K562 (cell line): ENCODE data around the gene PFKFB2. TPM values are rescaled to one million over a fixed set of nuclear protein-coding genes. Genes with fewer than 3 reads are reported as not detected.

Source experiments
- CBX1 ChIP-seq: sonication (generic); IDR thresholded peaks from 2 replicates; pipeline ENCODE4 v1.6.1; 2016; ENCODE audit warnings: antibody characterized with exemption, low read depth, mild to moderate bottlenecking
- FOXP1 ChIP-seq: sonication (generic); formaldehyde crosslinking; IDR thresholded peaks from 2 replicates; pipeline ENCODE4 v1.8.0; 2022; ENCODE audit warnings: mild to moderate bottlenecking, missing genetic modification reagents
- MBD2 ChIP-seq: sonication (generic); IDR thresholded peaks from 2 replicates; pipeline ENCODE4 v1.6.1; 2016; ENCODE audit warnings: low read depth, borderline replicate concordance
- MYC ChIP-seq, 2 experiments: fragments of 250-450 bp in 1 of 2; sonication (Bioruptor Pico) in 1 of 2; IDR thresholded peaks; 2 replicates each; pipeline versions ENCODE4 v1.5.1 to v1.6.1; 2012 to 2021; ENCODE audit warnings: low read depth in 2 of 2, borderline replicate concordance in 1 of 2, improper control_type of control experiment in 1 of 2, low read length in 1 of 2, mild to moderate bottlenecking in 1 of 2, moderate library complexity in 1 of 2
- NFE2L1 ChIP-seq: fragments of 450-650 bp; IDR thresholded peaks from 2 replicates; pipeline ENCODE4 v1.6.1; 2016; ENCODE audit warnings: missing genetic modification characterization, low read depth, mild to moderate bottlenecking, missing compliant biosample characterization, moderate library complexity, borderline replicate concordance
- NR2C2 ChIP-seq, 2 experiments: fragments of 200-800 bp in 1 of 2; sonication (Bioruptor generic) in 1 of 2; sonication (generic) in 1 of 2; formaldehyde crosslinking in 1 of 2; IDR thresholded peaks; 2 replicates each; pipeline versions ENCODE4 v1.6.1 to v1.8.0; 2016 to 2022; ENCODE audit warnings: mild to moderate bottlenecking in 1 of 2, missing compliant biosample characterization in 1 of 2, missing genetic modification characterization in 1 of 2, missing genetic modification reagents in 1 of 2
- PHF8 ChIP-seq: fragments of 200-600 bp; sonication (generic); IDR thresholded peaks from 2 replicates; pipeline ENCODE4 v1.6.1; 2012; ENCODE audit warnings: mixed run types, mild to moderate bottlenecking, inconsistent platforms, low read length, moderate library complexity, borderline replicate concordance
- RBFOX2 ChIP-seq: fragments of 200-400 bp; formaldehyde crosslinking; IDR thresholded peaks from 2 replicates; pipeline ENCODE4 v1.6.1; 2017; ENCODE audit warnings: low read depth, mild to moderate bottlenecking, low read length, moderate library complexity
- SMARCE1 ChIP-seq: fragments of 450-650 bp; IDR thresholded peaks from 2 replicates; pipeline ENCODE4 v1.7.1; 2016; ENCODE audit warnings: mild to moderate bottlenecking
- TEAD1 ChIP-seq, 2 experiments: fragments of 450-650 bp in 1 of 2; sonication (generic) in 1 of 2; formaldehyde crosslinking; IDR thresholded peaks; 2 replicates each; pipeline versions ENCODE4 v1.4.0 to v1.8.0; 2020 to 2022; ENCODE audit warnings: mild to moderate bottlenecking in 2 of 2, missing genetic modification reagents in 1 of 2
- ZNF431 ChIP-seq: sonication (generic); formaldehyde crosslinking; IDR thresholded peaks from 2 replicates; pipeline ENCODE4 v1.8.0; 2022; ENCODE audit warnings: mild to moderate bottlenecking, missing genetic modification reagents
- ZSCAN32 ChIP-seq: fragments of 450-650 bp; formaldehyde crosslinking; IDR thresholded peaks from 2 replicates; pipeline ENCODE4 v1.4.0; 2020; ENCODE audit warnings: mild to moderate bottlenecking, moderate library complexity
- polyA plus RNA-seq, 8 experiments: library from polyadenylated mRNA; depleted of rRNA in 4 of 8; stranded (reverse) in 5 of 8; unstranded in 3 of 8; fragments of >200 nt; fragmentation: Nextera tagmentation in 2 of 8; fragmentation: Illumina TruSeq in 1 of 8; extraction: Ambion mirVana in 2 of 8; extraction: Trizol in 1 of 8; gene quantifications; 2 replicates each; pipeline versions ENCODE4 v1.2.1 to v1.2.3, GENCODE V29; 2011 to 2014; ENCODE audit warnings: inconsistent platforms in 1 of 8, missing spikeins in 1 of 8
- total RNA-seq, 7 experiments: library from RNA; depleted of rRNA in 6 of 7; stranded (reverse); fragments of >200 nt in 6 of 7; fragmentation: Illumina TruSeq in 2 of 7; extraction: Trizol in 2 of 7; gene quantifications; 2 replicates each; pipeline versions ENCODE4 v1.2.1 to v1.2.3, GENCODE V29; 2011 to 2021; ENCODE audit warnings: low replicate concordance in 1 of 7
- TF ChIP-seq, protein P1 (sequence below): fragments of 250-450 bp; sonication (Bioruptor Pico); IDR thresholded peaks from 2 replicates; pipeline ENCODE4 v1.4.0; 2020; ENCODE audit warnings: borderline replicate concordance
- TF ChIP-seq, protein P2 (sequence below): sonication (generic); formaldehyde crosslinking; IDR thresholded peaks from 2 replicates; pipeline ENCODE4 v1.8.0; 2022; ENCODE audit warnings: missing genetic modification reagents, mild to moderate bottlenecking, borderline replicate concordance
- TF ChIP-seq, protein P3 (sequence below): fragments of 150-350 bp; conservative IDR thresholded peaks from 2 replicates; pipeline ENCODE4 v1.6.1; 2014; ENCODE audit warnings: low read length
- TF ChIP-seq, protein P4 (sequence below), 2 experiments: fragments of 450-650 bp; conservative IDR thresholded peaks; 2 replicates each; pipeline ENCODE4 v1.6.1; 2017; ENCODE audit warnings: mild to moderate bottlenecking in 2 of 2, moderate library complexity in 2 of 2

The PFKFB2 gene
- total and polyA plus RNA-seq, 9 of the 15 experiments (the other 6 are each of a cell fraction or from before 2014, with no cell fraction given): 6.9 to 26.0 (median 16.4) TPM

DNA sequence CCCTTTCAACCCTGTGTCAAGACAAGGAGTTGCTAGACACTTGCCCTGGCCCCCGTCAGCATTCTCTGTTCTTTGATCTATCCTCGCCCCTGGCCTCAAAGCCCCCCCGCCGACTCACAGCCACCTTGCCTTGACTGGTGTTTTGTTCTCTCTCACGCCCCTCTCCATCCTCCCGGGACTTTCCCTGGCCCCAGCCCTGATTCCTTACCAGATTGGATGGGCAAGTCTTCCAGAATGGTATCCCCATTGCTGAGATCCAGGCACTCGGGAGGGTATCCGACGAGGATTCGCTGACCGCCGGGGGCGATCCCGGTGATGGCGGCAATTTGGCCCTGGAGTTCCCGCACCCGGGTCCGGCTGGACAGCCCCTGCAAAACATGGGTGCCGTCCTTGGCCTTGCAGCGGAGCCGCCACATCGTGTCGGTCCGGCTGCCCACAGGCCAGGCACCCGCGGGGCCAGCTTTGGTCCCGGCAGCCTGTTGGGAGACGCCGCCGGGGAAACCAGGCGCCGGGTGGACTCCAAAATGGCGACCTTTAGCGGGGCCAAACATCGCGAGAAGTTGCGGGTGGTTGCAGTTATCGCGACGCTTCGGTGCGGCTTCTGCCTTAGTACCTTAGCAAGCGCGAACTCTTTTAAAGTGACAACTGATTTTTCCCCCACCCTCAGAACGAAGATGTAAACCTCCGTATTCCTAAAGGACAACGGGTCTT is 2.4 kb upstream of the PFKFB2 start (continued):
- TF ChIP-seq, protein P1, sequence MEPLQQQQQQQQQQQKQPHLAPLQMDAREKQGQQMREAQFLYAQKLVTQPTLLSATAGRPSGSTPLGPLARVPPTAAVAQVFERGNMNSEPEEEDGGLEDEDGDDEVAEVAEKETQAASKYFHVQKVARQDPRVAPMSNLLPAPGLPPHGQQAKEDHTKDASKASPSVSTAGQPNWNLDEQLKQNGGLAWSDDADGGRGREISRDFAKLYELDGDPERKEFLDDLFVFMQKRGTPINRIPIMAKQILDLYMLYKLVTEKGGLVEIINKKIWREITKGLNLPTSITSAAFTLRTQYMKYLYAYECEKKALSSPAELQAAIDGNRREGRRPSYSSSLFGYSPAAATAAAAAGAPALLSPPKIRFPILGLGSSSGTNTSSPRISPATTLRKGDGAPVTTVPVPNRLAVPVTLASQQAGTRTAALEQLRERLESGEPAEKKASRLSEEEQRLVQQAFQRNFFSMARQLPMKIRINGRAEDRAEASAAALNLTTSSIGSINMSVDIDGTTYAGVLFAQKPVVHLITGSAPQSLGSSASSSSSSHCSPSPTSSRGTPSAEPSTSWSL (CRISPR knock-in tag): 0 out of 2 replicates have a peak, but pooled peaks have one; percentile 32
- TF ChIP-seq NR2C2 (CRISPR knock-in tag; IDR thresholded peaks at IDR 0.05): peak; percentile 75
- TF ChIP-seq NR2C2 (tag; IDR thresholded peaks at IDR 0.05): peak; percentile 52
- peak; percentile 81; the same call in 1 of the 2 replicates for TF ChIP-seq CBX1
- TF ChIP-seq, protein P2, sequence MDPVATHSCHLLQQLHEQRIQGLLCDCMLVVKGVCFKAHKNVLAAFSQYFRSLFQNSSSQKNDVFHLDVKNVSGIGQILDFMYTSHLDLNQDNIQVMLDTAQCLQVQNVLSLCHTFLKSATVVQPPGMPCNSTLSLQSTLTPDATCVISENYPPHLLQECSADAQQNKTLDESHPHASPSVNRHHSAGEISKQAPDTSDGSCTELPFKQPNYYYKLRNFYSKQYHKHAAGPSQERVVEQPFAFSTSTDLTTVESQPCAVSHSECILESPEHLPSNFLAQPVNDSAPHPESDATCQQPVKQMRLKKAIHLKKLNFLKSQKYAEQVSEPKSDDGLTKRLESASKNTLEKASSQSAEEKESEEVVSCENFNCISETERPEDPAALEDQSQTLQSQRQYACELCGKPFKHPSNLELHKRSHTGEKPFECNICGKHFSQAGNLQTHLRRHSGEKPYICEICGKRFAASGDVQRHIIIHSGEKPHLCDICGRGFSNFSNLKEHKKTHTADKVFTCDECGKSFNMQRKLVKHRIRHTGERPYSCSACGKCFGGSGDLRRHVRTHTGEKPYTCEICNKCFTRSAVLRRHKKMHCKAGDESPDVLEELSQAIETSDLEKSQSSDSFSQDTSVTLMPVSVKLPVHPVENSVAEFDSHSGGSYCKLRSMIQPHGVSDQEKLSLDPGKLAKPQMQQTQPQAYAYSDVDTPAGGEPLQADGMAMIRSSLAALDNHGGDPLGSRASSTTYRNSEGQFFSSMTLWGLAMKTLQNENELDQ (CRISPR knock-in tag): peak; percentile 66; the same call in 1 of the 2 replicates
- peak in 1 of 2 experiments; percentile 47; a peak in 2 of 4 replicates for TF ChIP-seq TEAD1 (CRISPR knock-in tag; IDR thresholded peaks at IDR 0.05)
- peak; percentile 84 for TF ChIP-seq FOXP1 (CRISPR knock-in tag)
- no peak for TF ChIP-seq SMARCE1
- TF ChIP-seq, protein P3, sequence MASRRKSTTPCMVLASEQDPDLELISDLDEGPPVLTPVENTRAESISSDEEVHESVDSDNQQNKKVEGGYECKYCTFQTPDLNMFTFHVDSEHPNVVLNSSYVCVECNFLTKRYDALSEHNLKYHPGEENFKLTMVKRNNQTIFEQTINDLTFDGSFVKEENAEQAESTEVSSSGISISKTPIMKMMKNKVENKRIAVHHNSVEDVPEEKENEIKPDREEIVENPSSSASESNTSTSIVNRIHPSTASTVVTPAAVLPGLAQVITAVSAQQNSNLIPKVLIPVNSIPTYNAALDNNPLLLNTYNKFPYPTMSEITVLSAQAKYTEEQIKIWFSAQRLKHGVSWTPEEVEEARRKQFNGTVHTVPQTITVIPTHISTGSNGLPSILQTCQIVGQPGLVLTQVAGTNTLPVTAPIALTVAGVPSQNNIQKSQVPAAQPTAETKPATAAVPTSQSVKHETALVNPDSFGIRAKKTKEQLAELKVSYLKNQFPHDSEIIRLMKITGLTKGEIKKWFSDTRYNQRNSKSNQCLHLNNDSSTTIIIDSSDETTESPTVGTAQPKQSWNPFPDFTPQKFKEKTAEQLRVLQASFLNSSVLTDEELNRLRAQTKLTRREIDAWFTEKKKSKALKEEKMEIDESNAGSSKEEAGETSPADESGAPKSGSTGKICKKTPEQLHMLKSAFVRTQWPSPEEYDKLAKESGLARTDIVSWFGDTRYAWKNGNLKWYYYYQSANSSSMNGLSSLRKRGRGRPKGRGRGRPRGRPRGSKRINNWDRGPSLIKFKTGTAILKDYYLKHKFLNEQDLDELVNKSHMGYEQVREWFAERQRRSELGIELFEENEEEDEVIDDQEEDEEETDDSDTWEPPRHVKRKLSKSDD: peak; percentile 81; the same call in 1 of the 2 replicates
- peak; percentile 98 for TF ChIP-seq RBFOX2
- no peak for TF ChIP-seq NFE2L1
- TF ChIP-seq ZSCAN32 (CRISPR knock-in tag): 0 out of 2 replicates have a peak, but pooled peaks have one; percentile 24
- TF ChIP-seq, protein P4, sequence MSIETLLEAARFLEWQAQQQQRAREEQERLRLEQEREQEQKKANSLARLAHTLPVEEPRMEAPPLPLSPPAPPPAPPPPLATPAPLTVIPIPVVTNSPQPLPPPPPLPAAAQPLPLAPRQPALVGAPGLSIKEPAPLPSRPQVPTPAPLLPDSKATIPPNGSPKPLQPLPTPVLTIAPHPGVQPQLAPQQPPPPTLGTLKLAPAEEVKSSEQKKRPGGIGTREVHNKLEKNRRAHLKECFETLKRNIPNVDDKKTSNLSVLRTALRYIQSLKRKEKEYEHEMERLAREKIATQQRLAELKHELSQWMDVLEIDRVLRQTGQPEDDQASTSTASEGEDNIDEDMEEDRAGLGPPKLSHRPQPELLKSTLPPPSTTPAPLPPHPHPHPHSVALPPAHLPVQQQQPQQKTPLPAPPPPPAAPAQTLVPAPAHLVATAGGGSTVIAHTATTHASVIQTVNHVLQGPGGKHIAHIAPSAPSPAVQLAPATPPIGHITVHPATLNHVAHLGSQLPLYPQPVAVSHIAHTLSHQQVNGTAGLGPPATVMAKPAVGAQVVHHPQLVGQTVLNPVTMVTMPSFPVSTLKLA (conservative IDR thresholded peaks at IDR 0.05): peak in 1 of 2 experiments; percentile 44; a peak in 2 of 4 replicates
- peak; percentile 65 for TF ChIP-seq MBD2
- TF ChIP-seq MYC (IDR thresholded peaks at IDR 0.05; ENCODE audit: low read depth, low read length): peak; percentile 52
- no peak for TF ChIP-seq MYC (CRISPR knock-in tag; IDR thresholded peaks at IDR 0.05; ENCODE audit: borderline replicate concordance, low read depth)
- TF ChIP-seq PHF8: peak; percentile 90
- TF ChIP-seq ZNF431: no peak
